GM18511 (cell line): ENCODE results near the gene PEPD.

Experiments used
- ATAC-seq: cut with Tn5 transposase; IDR thresholded peaks from one replicate; pipeline ENCODE4 v1.9.1; 2021; ENCODE audit warnings: mild to moderate bottlenecking, moderate library complexity; ENCODE audit not compliant: unreplicated experiment

The PEPD gene

GRCh38 chr19:33344573-33344925, 177.0 kb downstream of the PEPD start:
- no peak for ATAC-seq

- no peak for ATAC-seq
These were observed 177.6 kb downstream of the PEPD start for GRCh38 chr19:33343859-33344572.

- no peak for ATAC-seq
These were observed 178.3 kb downstream of the PEPD start for GRCh38 chr19:33343301-33343700.

GRCh38 chr19:33340991-33341390, 180.6 kb downstream of the PEPD start:
- no peak for ATAC-seq

- no peak for ATAC-seq
These were observed 182.3 kb downstream of the PEPD start for GRCh38 chr19:33339016-33339984.
